Forelimb muscle (tissue), 1 donor: ENCODE data around the gene MCM9. TPM values are rescaled to one million over a fixed set of nuclear protein-coding genes. Genes with fewer than 3 reads are reported as not detected.

Experiments used
- DNase-seq: peaks from one replicate; pipeline ENCODE4 v3.0.0-alpha.2; 2013; ENCODE audit warnings: low read depth
- polyA plus RNA-seq: library from polyadenylated mRNA; unstranded; fragments of 120-200 nt; gene quantifications from one replicate; pipeline ENCODE4 v1.2.1, GENCODE V29; 2013; ENCODE audit not compliant: insufficient read length

Gene MCM9
- polyA plus RNA-seq, 1 donor, result 13.1 TPM

DNA sequence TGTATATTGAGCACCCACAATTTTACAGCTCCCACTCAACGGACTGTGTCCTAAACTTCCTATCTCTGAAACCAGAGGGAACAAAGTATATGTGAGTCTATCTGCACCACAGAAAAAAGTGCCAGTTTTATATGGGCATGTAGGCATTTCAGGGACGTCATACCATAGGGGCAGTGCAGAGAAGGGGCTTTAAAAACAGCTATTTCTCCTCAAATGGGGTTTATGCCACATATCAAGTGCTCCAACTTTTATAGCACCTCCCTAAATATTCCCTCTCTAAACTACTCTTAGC, 69.9 kb downstream of the MCM9 start:
- DNase-seq, result no peak

DNA sequence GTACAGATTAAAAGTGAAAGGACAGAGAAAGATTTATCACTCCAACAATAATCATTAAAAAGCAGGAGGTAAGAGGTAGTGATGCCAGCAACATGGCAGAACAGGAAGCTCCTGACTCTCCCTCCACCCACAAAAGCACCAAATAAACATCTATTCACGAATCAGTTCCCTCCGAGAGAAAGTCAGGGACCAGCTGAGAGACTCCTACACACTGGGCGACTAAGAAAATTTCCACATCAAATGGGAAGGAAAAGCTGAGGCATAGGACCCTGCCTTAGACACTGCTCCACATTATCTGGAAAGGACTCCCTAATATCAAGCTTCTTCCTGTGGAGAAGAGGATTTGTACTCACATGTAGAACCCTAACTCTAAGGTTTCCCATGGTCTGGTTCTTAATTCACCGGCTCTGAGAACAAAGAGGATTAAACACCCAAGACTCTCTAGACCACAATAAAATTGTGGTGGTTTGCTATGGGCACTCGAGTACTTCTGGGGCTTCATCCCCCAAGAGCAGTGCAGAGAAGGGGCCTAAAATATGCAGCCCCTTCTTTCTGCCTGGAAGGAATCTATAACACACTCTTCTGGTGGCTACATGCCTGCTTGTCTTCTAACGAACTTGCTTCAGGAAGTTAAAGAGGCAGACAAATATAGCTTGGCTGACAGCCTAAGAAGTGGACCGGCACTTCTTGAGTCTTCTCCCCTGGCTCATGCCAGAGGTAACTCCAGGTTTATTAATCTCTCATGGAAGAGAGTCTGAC, 70.4 kb downstream of the MCM9 start:
- no peak for DNase-seq

DNA sequence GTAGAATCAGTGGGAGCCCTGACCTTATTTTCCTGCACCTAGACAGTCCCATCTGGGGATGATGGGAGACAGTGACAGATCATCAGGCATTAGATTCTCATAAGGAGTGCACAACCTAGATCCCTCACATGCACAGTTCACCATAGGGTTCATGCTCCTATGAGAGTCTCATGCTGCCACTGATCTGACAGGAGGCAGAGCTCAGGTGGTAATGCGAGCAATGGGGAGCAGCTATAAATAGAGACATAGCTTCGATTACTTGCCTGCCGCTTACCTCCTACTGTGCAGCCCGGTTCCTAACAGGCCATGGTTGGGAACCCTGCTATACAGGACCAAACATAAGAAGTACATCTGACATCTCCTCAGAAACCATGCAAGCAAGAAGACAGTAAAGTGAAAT, 72.5 kb downstream of the MCM9 start:
- no peak for DNase-seq

DNA sequence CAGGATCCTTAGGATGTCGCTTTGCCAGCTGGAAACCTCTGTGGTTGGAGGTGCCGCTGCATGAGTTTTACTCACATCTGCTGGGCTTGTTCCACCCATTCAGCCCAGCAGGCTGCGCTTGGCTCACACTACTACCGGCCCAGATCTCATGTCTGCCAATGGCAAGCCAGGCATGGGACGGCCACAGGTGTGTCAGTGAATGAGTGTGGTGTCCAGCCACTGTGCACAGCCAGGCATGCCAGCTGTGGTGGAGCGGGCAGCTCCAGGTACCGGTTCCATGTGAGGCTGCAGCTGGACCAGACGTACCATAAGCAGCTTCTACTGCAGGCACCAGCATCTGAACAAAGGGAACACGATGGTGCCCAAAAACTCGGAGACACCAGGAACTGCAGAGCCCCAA, 74.1 kb downstream of the MCM9 start:
- DNase-seq, result no peak

DNA sequence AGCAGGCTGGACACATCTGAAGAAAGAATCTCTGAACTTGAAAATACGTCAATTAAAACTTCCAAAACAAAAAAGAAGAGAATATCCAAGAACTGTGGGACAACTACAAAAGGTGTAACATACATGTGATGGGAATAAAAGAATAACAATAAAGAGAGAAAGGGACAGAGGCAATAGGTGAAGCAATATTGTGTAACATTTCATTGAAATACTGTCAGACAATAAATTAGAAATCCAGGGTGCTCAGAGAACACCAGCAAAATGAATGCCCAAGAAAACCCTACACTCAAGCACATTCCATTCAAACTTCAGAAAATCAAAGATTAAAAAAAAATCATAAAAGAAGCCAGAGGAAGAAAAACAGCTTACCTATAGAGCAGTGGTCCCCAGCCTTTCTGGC, 74.6 kb downstream of the MCM9 start:
- no peak for DNase-seq

DNA sequence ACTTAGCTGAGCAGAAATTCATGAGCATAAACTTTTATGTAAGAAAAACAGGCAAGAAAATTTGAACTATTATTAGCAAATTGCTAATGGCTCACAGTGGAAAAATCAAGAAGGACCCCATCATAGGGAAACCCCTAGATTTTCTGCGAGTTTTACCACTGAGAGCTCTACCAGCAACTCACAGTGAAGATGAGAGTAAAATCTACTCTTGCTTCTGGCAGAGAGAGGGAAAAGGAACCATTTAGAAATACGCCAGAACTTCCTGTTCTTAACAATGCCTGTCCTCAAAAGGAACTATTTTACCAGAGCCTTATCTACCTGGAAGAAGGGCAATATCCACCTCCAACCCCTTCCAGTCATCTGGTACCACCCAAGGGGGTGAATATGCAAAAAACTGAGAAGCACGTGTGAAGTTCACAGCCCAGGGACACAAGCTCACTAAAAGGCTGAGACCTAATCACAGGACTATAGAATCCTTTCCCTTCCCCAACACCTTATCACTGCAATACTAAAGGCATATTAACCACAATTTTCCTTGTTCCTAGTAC, 75.4 kb downstream of the MCM9 start:
- DNase-seq, result no peak

DNA sequence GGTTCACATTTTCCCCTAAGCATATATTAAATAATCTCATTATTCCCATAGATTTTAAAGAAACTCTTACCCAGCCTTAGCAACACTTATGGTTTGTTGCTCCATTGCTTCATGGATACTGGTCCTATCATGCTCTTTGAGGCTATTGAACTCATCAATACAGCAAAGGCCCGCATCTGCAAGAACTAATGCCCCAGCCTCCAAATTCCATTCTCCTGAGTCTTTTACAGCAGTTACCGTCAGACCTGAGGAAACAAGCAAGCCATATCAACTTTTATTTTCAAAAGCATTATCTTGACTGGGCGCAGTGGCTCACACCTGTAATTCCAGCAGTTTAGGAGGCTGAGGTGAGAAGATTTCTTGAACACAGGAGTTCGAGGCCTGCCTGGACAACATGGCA, 78.7 kb downstream of the MCM9 start:
- no peak for DNase-seq

DNA sequence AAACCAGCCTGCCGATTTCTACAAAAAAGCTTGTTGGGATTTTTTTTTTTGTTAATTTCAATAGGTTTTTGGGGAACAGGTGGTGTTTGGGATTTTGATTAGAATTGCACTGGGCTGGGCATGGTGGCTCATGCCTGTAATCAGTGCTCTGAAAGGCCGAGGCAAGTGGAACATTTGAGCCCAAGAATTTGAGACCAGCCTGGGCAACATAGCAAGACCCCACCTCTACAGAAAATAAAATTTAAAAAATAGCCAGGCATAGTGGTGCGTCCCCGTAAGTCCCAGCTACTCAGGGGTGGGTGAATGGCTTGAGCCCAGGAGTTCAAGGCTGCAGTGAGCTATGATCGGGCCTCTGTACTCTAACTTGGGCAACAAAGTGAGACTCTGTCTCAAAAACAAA, 81.6 kb downstream of the MCM9 start:
- no peak for DNase-seq

DNA sequence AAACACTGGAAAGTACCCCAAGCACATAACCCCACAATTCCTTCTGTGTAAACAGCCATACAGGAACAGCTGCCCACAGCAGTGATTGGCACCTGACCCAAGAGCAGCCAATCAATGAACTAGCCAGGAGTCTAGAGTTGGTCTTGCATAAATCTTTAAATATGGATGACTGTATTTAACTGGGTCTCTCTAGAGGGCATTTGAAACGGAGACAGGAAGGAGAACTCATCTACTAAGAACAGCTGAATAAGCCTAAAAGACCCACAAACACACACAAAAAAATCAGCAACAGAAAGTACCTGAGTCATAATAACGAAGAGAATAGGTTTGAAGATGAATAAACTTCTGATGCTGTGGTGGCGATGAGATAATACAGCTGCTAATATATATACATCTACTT, 90.0 kb downstream of the MCM9 start:
- no peak for DNase-seq

DNA sequence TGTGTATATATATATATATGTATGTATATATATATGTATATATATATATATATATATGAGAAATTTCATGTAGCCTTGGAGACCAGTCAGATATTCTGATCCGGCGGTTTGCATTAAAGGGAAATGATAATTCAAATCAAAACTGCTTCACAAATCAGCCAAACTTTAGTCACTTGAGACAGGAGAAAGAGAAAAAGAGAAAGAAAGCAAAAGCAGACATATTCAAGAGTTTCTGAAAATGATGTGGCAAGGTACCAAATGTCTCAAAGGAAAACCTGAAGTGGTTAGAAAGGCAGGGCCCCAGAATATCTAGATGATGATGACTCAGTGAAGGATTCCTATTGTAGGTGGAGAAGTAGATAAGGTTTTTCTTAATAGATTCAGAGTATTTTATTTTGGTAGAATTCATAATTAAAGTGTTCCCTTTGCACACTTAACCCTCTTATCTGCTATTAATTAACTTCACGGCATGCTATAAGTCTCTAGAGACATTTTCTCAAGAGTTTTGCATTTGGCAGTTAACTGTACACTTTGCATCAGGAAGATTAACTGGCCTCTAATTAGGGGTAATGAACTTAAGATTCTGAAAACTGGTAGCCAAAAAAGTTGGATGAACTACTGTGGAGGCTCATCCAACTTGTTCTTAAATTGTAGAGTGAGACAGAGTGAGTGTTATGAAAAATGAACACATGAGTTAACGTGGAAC, 91.1 kb downstream of the MCM9 start:
- DNase-seq, result no peak

DNA sequence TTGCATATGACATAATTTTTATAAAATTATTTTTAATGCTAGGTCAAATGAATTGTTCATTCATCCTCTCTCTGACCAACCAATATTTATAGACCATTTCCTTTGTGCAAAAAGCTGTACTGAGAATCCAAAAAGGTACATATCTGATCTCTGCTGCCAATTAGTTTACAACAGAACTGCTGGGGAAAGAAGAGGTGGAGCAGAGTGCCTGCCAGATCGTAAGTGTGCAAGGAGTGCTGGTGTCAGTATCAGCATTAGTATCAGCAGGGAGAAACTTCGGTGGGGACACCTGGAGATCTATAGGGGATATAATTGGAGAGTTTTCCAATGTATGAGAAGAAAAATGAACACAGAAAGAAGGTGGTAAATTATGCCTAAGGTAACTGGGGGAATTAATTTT, 104.3 kb downstream of the MCM9 start:
- DNase-seq, result no peak

DNA sequence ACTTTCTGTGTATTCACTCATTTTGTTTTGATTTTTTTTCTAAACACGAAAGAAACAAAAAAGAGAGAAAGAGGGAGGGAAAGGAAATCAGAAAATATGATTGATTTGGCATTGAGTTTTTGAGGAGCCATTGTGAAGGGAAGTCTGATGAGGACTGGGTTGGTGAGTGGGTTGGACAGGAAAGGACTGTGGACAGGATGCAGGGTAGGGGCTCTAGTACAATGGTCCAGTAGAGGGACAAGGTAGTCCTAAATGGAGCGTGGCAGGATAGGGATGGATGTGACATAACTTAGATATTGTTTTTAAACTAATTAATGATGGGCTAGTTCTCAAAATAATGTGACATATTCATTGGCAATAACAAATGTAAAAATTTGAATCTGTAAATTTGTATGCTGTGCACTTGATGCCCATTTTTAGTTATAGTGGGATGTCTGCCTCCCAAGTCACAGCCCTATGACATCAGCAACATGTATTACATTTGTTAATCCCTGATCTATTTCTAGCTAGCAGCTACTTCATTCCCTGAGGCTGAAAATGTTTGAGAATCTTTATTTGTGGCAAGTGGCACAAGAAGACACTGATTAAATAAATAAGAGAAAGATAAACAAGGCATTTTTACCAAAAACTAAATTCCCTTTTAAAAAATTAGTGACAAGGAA, 105.0 kb downstream of the MCM9 start:
- no peak for DNase-seq

DNA sequence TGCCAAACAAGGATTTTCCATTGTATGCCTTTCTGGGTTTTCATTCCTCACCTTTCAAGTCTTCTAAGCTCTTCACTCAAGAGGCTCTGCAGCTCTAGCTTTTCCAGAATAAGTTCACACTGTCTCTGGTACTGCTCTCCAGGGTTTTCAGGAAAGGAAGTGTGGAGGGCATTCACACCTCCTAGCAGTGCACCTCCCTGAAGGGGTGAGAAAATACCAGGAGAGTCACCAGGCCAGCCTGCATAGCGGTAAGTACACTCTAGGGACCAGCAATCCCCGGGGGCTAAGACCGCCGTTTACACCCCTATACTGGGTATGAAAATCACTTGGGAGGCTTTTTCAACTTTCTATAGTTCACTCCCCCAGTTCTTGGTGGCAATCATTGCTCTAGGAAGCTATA, 108.9 kb downstream of the MCM9 start:
- no peak for DNase-seq

DNA sequence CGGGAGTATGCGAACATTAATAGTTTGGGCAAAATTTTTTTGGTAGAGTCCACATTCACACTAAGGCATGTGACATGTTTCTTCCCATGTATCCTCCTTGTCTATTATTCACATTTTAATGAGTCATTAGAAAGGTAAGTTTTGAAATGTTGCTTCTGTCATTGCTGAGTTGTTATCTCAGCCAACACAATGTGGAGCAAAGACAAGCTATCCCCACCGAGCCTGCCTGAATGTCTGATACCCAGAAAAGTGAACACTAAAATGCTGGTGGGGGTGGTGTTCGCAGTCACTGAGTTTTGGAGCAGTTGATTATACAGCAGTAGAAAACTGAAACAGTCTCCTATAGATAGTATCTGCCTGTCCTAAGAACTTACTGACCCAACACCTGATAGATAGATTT, 109.3 kb downstream of the MCM9 start:
- no peak for DNase-seq

DNA sequence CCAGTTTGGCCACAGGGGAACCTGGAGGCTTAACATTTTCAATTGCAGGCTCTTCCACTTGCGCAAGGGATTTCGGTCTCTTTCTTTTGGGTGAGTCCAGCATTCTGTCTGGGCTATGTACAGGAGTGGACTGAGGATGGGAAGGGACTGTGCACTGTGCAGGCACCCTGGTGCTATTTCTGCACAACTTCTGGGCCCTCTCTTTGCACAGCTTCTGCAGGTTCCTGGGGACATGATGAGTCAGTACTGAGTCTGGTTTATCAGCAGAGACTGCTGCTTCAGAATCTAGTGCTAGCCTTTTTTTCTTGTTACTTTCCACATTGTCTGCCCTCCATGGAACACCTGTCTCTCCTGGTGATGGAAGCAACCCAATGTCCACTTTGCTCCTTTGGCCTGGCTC, 119.5 kb downstream of the MCM9 start:
- DNase-seq, result no peak

DNA sequence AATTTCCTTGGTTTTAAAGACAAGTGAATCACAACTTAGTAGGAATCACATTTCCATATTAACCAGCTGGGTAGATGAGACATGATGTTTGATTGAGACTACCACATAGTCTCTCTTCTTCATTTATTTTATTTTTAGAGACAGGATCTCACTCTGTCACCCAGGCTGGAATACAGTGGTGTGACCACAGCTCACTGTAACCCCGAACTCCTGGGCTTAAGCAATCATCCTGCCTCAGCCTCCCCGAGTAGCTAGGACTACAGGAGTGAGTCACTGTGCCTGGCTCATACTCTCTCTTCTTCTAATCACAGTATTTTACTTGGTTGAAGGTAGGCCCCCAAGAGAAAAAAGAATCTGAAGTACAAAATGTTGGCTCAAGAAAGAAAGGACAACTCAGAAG, 121.2 kb downstream of the MCM9 start:
- DNase-seq, result no peak

DNA sequence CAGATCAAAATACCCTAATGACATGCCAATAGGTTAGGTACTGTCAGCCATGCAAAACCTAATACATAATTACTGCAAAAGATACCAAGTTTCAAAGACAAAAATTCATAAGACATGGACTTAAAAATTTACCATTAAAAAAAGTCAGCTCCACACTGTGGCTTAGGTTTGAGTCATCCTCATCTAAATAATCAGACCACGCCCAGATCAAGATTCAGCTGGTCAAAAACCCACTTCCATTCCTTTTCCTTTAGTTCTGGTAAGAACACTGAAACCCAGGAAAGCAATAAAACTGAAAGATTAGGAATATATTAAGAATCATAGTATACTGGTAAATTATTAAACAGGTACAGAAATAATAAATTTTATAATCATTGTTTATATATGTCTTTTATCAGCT, 122.0 kb downstream of the MCM9 start:
- DNase-seq, result no peak

DNA sequence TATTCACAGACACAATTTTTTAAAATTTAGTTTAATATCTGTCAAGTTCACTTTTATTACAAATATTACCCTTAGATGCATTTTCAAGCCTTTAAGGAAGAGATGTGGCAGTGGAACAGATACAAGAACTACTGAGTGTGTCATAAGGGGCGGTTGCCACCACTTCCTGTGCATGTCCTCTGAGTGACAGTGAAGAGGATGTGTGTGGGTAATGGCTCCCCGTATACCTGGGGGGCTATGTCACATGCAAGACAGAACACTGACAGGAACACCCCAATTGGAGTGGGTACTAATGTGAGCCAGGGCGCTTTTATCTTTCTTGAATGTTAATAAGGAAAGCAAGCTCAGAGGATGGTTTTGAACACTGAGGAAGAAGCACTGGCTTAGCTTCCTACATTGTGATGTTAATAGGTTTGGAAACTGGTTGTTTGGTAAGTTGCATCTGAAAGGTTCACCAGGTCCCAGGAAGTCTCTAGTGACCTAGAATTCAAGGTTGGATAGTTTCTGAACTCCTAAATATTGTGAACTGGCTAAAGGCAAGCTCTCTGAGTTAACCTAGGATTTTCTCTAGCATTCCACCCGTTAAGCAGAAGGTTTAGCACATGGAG, 124.4 kb downstream of the MCM9 start:
- DNase-seq, result no peak

DNA sequence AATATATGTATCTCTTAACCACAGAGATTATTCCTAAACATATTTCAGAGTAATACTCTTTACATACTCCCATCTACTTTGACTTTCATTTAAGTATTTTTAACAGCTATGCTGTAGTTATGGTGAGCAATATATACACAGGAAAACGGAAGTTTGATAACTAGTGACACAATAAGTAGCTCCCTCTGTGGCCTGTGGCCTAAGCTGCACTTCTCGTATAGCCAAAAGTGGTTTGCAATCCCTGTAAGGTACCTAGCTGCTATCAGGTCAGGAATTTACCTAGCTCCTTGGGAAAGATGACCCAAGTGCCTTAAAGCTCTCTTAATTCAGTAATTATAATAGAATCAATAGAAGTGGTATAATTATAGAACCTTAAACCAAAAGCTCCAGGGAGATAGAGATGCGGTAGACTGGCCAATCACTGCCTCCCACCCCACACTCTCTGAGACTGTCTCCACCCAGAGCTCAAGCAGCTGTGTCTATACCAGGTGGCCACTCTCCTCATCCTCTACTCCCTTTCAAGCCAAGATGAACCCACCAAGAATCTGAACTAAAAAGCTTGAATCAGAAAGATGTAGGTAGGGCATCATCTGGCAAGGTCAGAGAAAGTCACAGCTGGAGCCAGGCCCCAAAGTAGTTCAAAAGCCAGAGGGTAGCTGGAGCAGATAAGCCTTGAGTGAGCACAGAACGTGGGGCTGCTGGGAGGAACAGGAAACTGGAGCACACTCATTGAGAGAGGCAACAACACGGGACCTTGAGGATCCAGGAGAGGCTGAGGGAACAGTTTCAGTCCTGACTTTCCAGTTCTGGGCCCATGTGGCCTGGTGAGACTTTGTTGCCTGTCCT, 125.9 kb downstream of the MCM9 start:
- no peak for DNase-seq

DNA sequence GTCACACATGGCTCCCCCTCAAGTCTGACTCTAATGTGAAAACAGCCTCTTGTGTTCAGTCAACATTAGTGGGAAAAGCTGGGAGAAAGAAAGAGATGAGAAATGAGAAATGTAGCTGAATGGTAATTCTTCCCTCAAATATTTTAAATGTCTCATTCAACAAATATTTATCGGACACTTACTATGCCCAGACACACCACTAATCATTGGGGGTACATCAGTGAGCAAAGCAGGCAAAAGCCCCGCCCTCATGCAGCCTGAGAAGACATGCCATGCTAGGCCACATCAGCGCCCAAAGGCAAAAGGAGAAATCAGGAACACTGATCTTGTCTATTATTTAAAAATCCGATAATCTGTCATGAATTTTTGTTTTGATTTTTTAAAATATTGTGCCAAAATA, 130.9 kb downstream of the MCM9 start:
- DNase-seq, result no peak

DNA sequence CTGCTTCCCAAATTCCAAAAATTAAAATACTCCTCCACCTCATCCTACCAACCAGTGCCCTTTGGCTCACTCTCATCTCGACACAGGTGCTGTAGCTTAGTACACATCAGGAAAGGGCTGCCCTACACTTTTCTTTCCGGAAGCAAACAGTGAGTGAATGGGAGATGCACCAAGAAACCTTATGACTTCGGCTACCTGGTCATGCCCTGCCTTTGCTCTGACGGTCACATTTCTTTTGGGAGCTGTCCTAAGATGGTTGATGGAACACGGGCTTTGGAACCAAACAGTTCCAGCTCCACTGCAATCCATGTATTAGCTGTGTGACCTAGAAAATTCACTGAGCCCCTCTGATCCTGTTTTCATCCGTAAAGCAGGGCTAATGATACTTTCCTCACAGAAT, 133.7 kb downstream of the MCM9 start:
- DNase-seq, result no peak
